OCI-LY3 (cell line): ENCODE data around the gene ST3GAL5.

ENCODE experiments used
- H2AFZ ChIP-seq: fragments of 200-600, 300-600 bp; shearing (Covaris generic); 2 replicates; pipeline ENCODE4 v1.6.0; 2014; ENCODE audit warnings: antibody characterized with exemption, low read depth, low read length
- H3K27ac ChIP-seq: fragments of 200-600, 300-600 bp; sonication (generic); 2 replicates; pipeline ENCODE4 v1.5.1; 2014; ENCODE audit warnings: mild to moderate bottlenecking, low read length, moderate library complexity, mixed read lengths
- H3K27me3 ChIP-seq: fragments of 200-600, 300-600 bp; sonication (generic); 2 replicates; pipeline ENCODE4 v1.6.1; 2014; ENCODE audit warnings: low read depth, low read length, mixed read lengths
- H3K36me3 ChIP-seq: fragments of 200-600, 300-600 bp; sonication (generic); replicated peaks from 2 replicates; pipeline ENCODE3; 2014; ENCODE audit warnings: low read depth, low read length, mixed read lengths
- H3K4me1 ChIP-seq: fragments of 300-600, 200-600 bp; sonication (generic); 2 replicates; pipeline ENCODE4 v1.6.1; 2014; ENCODE audit warnings: low read length, mixed read lengths
- H3K4me2 ChIP-seq: fragments of 200-600, 300-600 bp; sonication (generic); 2 replicates; pipeline ENCODE4 v1.6.1; 2014; ENCODE audit warnings: low read length, mixed read lengths
- H3K4me3 ChIP-seq: fragments of 300-600, 200-600 bp; sonication (generic); 2 replicates; pipeline ENCODE4 v1.5.1; 2014; ENCODE audit warnings: antibody characterized with exemption, mild to moderate bottlenecking, low read length, moderate library complexity
- H3K79me2 ChIP-seq: fragments of 300-600, 200-600 bp; shearing (Covaris generic); 2 replicates; pipeline ENCODE4 v1.6.1; 2014; ENCODE audit warnings: mild to moderate bottlenecking, low read length, mixed read lengths
- H3K9ac ChIP-seq: fragments of 300-600, 200-600 bp; shearing (Covaris generic); 2 replicates; pipeline ENCODE4 v1.6.0; 2014; ENCODE audit warnings: mild to moderate bottlenecking, low read length, moderate library complexity
- H3K9me3 ChIP-seq: fragments of 200-600, 300-600 bp; shearing (Covaris generic); 2 replicates; pipeline ENCODE4 v1.6.1; 2014; ENCODE audit warnings: low read length, mixed read lengths; ENCODE audit not compliant: insufficient read depth
- H4K20me1 ChIP-seq: fragments of 200-600, 300-600 bp; sonication (generic); 2 replicates; pipeline ENCODE4 v1.6.1; 2016; ENCODE audit warnings: low read length, mixed read lengths; ENCODE audit not compliant: insufficient read depth
- CTCF ChIP-seq: fragments of 200-600, 300-600 bp; sonication (generic); IDR thresholded peaks from 2 replicates; pipeline ENCODE4 v1.5.1; 2014; ENCODE audit warnings: antibody characterized with exemption, low read length, low read depth
- EZH2phosphoT487 ChIP-seq: fragments of 200-600 bp; shearing (Covaris generic); IDR thresholded peaks from 2 replicates; pipeline ENCODE4 v1.6.1; 2018; ENCODE audit warnings: antibody characterized with exemption, mixed run types, low read depth

Gene ST3GAL5

GRCh38 chr2:85851253-85852151, 37.3 kb downstream of the ST3GAL5 start:
- Histone ChIP-seq H3K9me3 (peaks cover 19% of the 10 kb centered on the region), H3K4me1 (peaks cover 95% of the 10 kb centered on the region), H2AFZ (no peak overlapping the region), H3K36me3 (peaks cover 63% of the 10 kb centered on the region), H3K79me2 (peaks cover 33% of the 10 kb centered on the region), H3K27ac (peak overlapping the region; percentile 99), H4K20me1 (no peaks in the 10 kb centered on the region), H3K9ac (peak overlapping the region; percentile 86), H3K4me2 (peak overlapping the region; percentile 68), H3K27me3 (no peaks in the 10 kb centered on the region), H3K4me3 (peak overlapping the region; percentile 28)
- TF ChIP-seq CTCF (no peak), EZH2phosphoT487 (no peak)

GRCh38 chr2:85850451-85850850, 38.3 kb downstream of the ST3GAL5 start:
- no peaks in the 10 kb centered on the region for H4K20me1 ChIP-seq
- H2AFZ ChIP-seq = no peak overlapping the region
- no peak overlapping the region for H3K4me3 ChIP-seq
- peak overlapping the region; percentile 99 for H3K27ac ChIP-seq
- peaks cover 8% of the 10 kb centered on the region for H3K9me3 ChIP-seq
- no peaks in the 10 kb centered on the region for H3K27me3 ChIP-seq
- H3K4me2 ChIP-seq = no peak overlapping the region
- TF ChIP-seq CTCF = no peak
- TF ChIP-seq EZH2phosphoT487 = no peak
- H3K36me3 ChIP-seq = peaks cover 61% of the 10 kb centered on the region
- peaks cover 86% of the 10 kb centered on the region for H3K4me1 ChIP-seq
- peaks cover 24% of the 10 kb centered on the region for H3K79me2 ChIP-seq
- H3K9ac ChIP-seq = peak overlapping the region; percentile 21; the same call in 1 of the 2 replicates

- no peak overlapping the region for H3K9ac ChIP-seq
- no peak for TF ChIP-seq CTCF
- TF ChIP-seq EZH2phosphoT487 = no peak
- H3K27me3 ChIP-seq = no peaks in the 10 kb centered on the region
- peaks cover 55% of the 10 kb centered on the region for H3K4me1 ChIP-seq
- H3K27ac ChIP-seq = peak overlapping the region; percentile 52
- no peaks in the 10 kb centered on the region for H4K20me1 ChIP-seq
- no peaks in the 10 kb centered on the region for H3K9me3 ChIP-seq
- H3K4me3 ChIP-seq = no peak overlapping the region
- peaks cover 71% of the 10 kb centered on the region for H3K36me3 ChIP-seq
- H3K4me2 ChIP-seq = no peak overlapping the region
- no peak overlapping the region for H2AFZ ChIP-seq
- peaks cover 24% of the 10 kb centered on the region for H3K79me2 ChIP-seq
Measured at GRCh38 chr2:85847051-85847588, 41.7 kb downstream of the ST3GAL5 start.

- Histone ChIP-seq H2AFZ (no peak overlapping the region), H3K36me3 (peaks cover 79% of the 10 kb centered on the region), H4K20me1 (no peaks in the 10 kb centered on the region), H3K4me3 (no peak overlapping the region), H3K4me1 (peaks cover 48% of the 10 kb centered on the region), H3K27ac (no peak overlapping the region), H3K79me2 (peaks cover 20% of the 10 kb centered on the region), H3K9me3 (no peaks in the 10 kb centered on the region), H3K9ac (no peak overlapping the region), H3K27me3 (no peaks in the 10 kb centered on the region), H3K4me2 (no peak overlapping the region)
- TF ChIP-seq CTCF (no peak), EZH2phosphoT487 (no peak)
Measured at GRCh38 chr2:85846411-85846810, 42.4 kb downstream of the ST3GAL5 start.
